HG02588 (cell line): ENCODE data around the gene ORC6.
A peak's percentile ranks its signal among the peaks of the same experiment; 100 is the strongest.

ENCODE experiments used
- ATAC-seq: cut with Tn5 transposase; IDR thresholded peaks from one replicate; pipeline ENCODE4 v1.9.1; 2021; ENCODE audit warnings: mild to moderate bottlenecking, moderate library complexity; ENCODE audit not compliant: unreplicated experiment

ORC6 gene

DNA sequence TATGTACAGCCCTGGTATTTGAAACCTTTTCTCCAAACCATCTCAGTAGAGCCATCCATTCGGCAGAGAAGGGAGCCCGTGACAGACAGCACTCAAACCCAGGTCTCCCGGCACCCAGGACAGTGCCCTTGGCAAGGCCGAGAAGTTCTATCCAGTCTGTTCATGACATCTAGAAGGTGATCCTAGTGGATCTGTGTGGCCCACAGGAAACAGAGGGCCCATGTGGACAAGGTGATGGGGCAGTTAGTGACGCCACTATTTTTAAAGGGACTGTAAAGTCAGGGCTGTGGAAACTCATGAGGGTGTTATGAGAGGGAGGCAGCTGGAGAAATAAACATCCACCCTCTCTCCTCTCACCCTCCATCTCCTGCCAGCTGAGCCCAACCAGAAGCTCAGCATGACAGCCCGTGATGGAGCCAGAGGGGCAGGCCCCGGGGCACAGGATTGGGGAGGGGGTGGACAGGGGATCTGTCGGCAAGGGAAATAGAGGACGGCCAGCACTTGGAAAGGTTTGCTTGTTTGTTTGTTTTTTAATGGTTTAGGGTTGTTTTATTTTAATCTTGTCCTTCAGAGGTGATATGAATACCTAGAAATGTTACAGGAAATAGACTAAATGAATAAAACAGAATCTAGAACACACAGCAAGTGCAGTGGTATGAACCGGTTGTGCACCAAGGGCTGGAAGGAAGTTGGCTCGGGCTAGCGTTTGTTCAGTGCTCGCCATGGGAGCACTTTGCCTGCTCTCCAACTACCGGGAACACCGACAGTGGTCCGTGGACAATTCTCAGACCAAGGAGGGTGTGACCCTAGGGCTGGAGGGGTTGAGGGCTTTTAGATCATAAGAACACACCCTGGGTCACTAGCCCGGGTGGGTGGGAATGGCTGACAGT lies 41.6 kb downstream of the ORC6 start:
- ATAC-seq, result no peak

- no peak for ATAC-seq
Measured at GRCh38 chr16:46731691-46732555, 42.5 kb downstream of the ORC6 start.

DNA sequence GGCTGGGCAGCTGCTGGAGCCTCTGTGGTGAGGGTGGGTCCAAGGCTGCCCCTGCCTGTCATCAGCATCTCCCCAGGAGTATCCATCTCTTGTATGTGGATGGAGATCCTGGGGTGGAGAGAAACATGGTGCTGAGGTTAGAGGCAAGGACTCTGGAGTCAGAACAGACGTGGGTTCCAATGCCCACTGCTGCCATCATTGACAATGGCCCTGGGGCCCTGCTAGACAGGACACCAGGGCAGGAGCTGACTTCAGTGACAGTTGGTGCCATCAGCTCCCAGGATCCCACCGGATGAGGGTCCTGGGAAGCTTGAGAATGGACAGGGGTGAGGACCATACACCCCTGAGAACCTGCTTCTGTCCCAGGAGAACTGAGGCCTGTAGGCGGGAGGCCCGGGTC lies 43.1 kb downstream of the ORC6 start:
- no peak for ATAC-seq

DNA sequence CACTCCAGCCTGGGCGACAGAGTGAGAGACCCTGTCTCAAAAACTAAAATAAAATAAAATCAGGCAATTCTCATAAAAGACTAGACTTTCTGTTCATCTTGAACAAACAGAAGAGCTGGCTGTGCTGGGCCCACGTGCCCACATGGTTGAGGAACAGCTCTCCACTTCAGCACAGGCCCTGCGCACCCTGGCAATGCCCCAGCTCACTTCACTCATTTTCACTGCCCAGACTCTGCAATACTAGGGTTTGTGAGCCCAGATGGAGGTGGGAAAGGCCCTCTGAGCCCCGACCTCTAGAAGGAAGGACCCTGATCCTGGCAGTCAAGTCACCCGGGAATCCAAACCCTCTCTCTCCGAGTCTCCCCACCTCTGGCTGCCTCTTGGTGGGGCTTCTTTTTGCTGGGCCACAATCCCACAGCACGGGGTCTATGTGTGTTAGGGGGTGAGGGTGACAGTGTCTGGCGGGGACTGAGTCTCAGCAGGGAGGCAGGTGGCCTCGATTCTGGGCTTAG lies 43.9 kb downstream of the ORC6 start:
- ATAC-seq, result no peak

- ATAC-seq, result no peak
Measured at GRCh38 chr16:46736695-46737094, 47.2 kb downstream of the ORC6 start.

DNA sequence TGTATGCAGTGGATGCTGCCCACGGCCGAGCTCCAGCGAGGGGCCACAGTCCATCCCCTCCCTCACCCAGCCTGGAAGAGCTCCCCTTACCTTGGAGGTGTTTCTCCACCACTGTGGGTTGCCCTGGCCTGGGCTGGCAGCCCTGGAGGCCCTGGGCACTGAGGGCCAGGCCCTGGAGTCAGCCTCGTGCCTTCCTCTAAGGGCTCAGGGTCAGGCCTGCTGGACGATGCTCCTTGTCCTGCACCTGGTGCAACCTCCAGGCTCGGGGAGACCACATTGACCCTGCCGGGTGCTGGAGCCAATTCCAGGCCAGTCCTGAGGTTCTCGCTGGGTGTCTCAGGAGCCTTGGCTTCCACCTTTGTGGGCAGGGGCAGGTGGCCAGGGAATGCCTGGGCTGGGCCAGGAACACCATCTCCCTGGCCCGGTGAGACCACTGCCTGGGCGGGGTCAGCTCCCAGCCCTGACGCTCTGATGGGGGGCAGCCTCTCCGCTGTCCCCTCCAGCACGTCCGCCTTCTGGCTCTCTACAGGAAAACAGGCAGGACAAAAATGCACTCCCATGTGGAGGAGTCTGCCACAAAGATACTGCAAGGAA lies 48.3 kb downstream of the ORC6 start:
- no peak for ATAC-seq

DNA sequence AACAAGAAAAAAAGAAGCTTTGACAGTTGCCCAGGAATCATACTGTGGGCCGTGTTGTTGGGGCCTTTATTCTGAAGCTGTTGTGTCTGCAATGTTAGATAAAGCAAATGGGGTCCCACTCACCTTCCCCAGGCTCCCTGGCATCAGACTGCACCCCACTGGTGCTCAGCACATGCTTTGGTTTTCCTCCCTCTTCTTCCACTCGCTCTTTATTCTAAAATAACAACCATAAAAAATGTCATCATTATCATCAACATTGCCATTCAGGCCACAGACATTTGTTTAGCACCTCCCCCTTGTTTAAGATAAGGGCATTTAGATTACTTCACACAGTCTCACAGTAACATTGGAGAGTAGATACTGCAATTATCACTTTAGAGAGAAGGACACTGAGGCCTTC lies 50.5 kb downstream of the ORC6 start:
- no peak for ATAC-seq

- peak; percentile 45 for ATAC-seq
Measured at GRCh38 chr16:46743232-46743719, 53.8 kb downstream of the ORC6 start.

DNA sequence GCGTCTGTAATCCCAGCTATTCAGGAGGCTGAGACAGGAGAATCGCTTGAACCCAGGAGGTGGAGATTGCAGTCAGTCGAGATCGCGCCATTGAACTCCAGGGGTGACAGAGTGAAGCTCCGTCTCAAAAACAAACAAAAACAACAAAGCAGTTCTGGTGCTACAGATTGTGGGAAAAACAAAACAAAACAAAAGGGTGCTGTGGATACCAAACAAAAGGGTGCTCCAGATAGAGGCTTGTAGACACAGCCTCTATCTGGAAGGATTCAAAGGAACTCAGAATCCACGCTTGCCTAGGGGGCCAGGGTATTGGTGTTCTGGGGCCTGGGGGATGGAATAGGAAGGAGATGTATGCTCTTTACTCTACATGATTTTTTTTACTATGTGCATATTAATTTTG lies 56.2 kb downstream of the ORC6 start:
- ATAC-seq, result no peak

- no peak for ATAC-seq
Measured at GRCh38 chr16:46746821-46747776, 57.6 kb downstream of the ORC6 start.
